UCSD-AML1 (cell line): ENCODE measurements around the gene TMC7.
A peak's percentile ranks its signal among the peaks of the same experiment; 100 is the strongest.

ENCODE experiments used
- DNase-seq: peaks from one replicate; lab custom pipeline; 2025; ENCODE audit not compliant: unreplicated experiment; lab: John Stamatoyannopoulos, UW

Gene TMC7

DNA sequence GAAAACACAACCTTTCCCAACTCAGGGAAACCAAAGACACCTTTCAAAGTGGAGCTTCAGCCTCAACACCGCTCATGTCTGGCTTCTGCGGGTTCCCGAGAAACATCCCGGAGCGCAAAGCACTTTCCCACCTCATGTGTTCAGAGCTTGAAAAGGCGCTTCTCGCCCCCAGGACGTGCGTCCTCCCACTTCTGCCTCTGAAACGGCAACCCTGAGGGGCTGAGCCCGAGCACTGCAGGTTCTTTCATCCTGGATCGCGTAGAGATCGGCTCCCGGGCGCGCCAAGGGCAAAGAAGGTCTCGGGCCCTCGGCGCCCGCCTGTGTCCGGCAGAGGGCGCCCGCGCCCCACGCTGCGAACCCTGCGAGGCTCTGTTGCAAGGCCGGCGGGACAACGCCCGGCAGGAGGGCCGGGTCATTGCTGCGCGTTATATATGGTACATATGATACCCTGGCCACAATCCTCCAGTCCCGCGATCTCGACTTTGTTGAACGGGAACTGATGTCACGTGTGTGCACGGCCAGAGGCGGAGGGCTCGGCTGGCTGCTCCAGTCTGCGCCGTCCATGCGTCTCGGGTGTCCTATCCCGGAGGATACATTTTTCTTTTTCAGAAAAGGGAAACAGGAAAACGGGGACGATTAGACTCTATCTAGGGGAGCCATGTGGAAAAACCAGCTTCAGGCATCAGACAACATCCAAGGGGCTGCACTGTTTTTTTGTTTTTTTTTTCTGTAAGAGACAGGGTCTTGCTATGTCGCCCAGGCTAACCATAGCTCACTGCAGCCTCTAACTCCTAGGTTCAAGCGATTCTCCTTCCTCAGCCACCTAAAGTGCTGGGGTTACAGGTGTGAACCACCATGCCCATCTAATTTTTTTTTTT, 102.8 kb downstream of the TMC7 start:
- peak; percentile 92 for DNase-seq

DNA sequence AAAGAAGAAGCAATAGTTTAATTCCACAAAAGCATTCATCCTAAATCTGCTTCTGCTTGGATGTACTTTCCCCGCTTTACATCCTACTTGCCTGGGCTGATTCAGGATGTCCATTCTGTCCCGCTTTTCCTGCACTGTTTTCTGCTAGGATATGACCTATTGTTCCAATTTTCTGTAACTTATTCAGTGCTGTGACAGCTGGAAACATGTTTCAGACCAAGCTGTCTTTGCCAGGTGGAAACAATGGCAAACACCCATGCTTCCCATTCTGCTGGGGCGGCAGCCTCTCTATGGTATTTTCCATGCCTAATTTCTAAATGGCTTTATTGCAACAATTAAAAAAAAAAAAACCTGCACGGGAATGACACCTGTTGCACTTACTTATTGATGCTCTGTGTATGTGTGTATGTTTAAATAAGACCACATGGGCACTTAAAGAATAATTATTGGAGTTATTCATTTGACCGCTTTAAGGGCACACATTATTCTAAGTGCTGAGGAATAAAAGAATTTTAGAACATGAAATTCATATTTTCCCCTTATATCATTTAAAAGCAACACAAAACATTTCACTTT, 104.7 kb downstream of the TMC7 start:
- DNase-seq, result no peak

DNA sequence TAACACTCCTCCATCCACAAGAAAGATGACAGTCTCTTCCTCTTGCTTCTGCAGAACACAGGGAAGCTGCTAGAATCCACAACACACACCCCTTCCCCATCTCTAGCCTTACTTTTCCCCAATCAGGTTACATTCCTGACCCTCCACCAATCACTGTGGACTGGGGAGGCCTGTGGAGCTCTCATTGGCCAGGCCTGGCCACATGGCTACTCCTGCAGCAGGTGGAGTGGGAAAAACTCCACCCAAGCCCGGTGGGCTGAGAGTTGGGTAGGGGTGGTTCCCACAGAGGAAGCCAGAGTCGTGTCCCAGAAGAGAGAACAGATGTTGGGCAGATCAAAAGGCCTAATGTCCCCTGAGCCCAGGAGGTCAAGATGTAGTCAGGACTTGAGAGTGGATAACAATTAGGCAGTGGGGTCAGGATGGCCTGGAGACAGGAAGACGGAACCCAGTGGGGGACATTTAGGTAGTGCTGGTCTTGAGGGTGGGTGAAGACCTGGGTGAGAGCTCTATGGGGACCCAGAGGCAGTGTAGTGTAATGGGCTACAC, 105.7 kb downstream of the TMC7 start:
- DNase-seq, result no peak

DNA sequence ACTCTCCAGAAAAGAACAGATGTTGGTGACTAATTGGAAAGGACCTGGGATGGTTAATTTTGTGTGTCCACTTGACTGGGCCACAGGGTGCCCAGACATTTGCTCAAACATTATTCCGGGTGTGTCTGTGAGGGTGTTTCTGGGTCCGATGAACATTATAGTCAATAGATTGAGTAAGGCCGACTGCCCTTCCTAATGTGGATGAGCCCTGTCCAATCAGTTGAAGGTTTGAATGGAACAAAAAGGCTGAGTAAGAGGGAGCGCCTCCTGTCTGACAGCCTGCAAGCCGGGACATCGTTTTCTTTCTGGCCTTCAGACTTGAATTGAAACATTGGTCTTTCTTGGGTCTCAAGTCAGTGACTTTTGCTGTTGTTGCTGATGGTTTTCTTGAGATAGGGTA, 107.2 kb downstream of the TMC7 start:
- no peak for DNase-seq

DNA sequence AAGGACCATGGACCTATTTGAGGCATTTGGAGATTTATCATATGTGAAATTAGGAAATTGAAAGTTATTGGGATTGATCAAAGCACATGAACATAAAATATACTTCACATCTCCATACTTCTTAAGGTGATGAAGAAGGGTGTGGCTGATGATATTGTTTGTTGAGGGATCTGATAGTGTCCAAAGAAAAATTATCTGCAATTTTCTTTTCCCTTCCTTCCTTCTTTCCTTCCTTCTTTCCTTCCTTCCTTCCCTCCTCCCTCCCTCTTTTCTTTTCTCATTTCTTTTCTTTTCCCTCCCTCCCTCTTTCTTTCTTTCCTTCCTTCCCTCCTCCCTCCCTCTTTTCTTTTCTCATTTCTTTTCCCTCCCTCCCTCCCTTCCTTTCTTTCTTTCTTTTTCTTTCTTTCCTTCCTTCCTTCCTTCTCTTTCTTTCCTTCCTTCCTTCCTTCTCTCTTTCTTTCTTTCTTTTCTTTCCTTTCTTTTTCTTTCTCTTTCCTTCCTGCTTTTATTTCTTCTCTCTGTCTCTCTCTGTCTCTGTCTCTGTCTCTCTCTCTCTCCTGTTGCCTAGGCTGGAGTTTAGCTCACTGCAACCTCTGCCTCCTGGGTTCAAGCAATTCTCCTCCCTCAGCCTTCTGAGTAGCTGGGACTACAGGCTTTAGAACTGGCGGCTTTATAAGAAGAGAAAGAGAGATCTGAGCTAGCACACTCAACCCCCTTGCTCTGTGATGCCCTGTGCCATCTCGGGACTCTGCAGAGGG, 109.1 kb downstream of the TMC7 start:
- no peak for DNase-seq

DNA sequence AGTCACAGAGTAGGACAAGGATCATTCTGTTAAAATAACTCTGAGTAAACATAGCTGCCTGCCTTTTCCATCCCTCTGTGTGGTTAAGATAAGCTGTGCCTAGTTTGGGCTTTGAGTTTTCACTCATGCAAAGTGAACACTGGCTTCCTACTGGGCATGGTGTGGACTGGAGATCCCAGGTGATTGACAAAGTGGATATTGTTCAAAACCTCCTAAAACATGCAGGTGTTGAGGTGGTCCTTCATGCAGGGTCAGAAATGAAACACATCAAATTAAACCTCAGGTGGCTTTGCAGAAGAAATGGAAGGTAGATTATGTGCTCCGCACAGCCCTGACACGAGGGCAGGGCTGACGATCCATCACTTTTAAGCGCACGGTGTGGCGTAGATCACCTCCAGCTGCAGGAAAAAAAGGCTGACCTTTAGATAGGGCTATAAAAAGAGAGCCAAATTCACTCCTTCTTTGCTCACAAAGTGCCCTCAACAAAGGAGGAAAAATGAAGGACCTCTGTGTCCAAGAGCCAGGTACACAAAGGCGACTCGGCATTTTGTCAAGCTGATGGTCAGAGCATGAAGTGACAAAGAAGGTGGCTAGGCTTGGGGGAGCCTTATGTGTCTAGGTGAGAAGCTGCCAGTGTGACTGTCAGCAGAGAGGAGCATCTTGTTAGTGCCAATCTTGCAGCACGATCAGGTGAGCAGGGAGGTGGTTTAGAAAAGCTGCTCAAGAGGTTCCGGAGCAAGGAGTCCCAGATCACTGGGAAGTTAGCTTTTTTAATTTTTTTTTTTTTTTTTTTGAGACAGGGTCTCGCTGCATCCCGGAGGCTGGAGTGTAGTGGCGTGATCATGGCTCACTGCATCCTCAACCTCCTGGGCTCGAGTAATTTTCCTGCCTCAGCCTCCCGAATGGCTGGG, 110.2 kb downstream of the TMC7 start:
- no peak for DNase-seq

DNA sequence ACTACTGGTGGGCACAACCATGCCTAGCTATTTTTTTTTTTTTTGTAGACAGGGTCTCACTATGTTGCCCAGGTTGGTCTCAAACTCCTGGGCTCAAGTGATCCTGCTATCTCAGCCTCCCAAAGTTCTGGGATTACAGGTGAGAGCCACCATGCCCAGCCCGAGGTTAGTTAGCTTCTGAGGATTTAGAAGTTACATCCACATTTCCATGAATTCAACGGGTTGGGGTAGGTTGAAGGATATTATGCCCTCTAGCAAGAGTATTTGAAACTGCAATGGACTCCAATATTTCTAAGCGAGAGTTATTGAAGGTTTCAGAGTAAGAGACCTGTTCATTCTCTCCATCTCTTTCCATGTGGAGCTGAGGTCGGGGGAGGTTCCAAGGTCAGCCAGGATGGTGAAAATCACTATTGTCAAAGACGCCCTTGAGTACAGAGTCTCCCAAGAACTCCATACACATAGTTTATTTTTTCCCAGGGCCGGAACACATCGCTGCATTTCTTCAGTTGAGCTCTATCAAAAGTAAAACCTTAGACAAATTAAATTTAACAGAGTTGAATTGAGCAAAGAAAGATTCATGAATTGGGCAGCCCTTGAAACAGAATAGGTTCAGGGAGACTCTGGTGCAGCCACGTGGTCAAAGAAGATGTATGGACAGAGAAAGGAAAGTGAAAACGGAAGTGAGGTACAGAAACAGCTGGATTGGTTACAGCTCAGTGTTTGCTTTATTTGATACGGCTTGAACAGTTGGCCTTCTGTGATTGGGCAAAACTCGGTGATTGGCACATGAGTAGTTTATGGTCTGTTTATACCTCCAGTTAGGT, 111.0 kb downstream of the TMC7 start:
- no peak for DNase-seq

DNA sequence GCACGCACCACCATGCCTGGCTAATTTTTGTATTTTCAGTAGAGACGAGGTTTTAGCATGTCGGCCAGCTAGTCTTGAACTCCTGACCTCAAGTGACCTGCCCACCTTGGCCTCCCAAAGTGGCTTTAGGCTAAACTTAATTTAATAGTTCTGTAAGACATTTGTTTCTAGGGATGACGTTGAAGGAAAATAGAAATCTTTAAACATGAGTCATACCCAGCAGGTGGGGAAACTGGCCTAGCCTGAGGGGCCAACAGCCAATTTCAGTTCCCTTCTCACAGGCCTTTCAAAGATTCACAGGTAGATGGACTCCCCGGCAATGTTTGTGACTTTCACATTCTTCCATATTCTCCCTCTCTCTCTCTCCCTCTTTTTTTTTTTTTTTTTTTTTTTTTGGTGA, 111.9 kb downstream of the TMC7 start:
- DNase-seq, result no peak

DNA sequence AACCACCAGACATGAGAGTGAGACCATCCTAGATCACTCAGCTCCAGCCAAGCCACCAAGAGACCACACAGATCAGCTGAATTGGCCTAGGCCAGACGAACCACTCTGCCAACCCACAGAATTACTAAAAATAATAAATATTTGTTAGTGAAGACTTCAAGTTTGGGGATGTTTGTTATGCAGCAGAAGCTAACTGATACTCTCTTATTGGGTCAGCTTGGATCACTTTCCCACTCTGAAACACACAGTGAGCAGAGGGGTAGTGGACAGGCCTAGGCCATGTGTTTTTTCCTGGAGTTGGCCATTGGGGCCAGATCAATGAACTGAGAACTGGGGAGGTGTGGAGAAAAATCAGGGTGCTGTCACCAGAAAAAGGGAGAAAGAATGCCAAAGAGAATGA, 114.4 kb downstream of the TMC7 start:
- no peak for DNase-seq

DNA sequence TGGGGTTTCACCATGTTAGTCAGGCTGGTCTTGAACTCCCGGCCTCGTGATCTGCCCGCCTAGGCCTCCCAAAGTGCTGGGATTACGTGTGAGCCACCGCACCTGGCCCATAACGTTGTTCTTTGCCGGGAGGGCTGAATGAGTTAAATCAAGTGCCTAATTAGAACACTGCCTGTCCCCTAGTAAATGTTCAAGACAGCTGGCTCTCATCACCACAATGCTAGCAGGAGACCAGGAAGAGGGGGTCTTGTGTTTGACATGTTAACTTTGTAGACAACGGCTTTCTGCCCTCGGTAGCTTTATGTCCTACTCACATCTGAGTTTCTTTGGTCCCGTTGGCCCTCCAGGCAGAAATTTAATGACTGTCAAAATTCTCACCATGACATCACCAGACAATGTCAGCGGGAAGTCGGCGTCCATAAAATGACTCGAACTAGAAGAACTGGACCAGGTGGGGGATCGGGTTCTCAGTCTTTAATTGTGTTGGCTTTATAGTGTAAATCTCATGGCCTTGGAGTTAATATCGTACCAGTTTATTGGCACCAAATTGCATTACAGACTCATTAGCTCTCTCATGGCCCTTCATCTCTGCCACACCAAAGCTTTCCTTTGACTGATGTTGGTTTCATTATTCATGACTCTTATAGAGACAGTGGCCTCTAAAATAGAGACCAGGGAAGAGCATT, 118.6 kb downstream of the TMC7 start:
- no peak for DNase-seq

DNA sequence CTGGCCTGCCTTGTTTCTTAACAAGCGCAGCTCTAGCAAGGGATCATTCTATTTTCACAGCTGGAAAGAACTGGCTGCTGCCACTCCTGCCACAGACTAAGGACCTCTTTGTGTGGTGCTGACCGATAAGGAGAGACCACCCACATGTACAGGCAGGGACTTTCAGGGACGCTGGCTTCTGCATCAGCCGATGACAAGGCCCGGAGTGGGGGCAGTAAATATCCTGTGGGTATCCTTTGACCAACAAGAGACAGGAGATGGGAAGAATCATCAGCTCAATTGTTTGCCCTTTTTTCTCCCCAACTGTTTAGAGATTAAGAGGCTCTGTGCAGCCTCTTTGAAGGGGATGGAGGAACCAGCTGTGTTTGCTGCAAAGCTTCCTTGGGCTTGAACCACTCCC, 120.9 kb downstream of the TMC7 start:
- no peak for DNase-seq

DNA sequence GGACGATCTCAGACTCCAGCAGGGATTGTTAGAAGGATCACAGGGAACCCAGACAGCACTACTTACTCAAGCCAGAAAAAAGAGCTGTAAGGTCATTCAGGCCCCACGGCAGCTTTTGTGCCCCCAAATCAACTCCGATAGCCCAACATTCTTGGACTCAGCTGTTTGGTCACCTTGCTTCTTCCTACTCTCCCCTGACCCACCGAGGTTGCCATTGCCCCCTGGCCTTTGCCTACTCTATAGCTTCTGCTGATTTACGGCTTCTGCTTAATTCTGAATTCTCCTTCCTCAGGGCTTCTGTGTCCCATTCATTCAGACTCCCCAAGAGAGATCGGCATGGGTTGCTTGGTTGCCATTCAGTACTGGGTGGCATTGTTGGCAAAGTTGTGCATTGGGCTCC, 121.4 kb downstream of the TMC7 start:
- no peak for DNase-seq

DNA sequence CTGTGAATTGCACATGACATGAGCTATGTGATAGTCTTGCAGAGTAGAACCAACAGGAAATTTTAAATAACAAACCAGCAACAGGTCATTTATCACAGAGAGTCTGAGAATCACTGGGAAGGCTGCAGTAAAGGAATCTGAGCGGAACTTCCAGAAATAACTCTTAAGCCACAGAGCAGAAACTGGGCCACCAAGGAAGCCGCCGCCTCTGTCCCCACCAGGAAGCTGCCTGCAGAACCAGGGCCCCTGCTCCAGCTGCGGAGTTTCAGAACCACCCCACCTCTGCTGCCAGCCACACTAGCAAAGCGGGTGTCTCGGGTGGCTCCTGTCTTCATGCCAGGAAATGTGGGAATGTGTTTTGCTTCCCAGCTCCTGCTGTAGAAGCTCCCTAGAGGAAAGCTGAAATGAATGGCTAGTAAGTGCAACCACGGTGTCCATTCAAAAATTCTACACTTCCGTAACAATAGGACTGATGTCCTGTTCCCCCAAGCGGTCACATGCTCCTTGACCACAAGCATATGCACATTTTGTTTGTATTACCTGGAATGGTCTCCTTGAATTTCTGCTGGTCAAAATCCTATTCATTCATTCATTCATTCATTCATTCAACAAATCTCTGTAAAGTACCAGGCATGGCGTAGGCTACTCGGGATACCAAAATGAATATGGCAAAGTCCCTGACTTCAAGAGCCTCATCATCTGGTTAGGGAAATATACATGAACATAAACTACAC, 122.3 kb downstream of the TMC7 start:
- DNase-seq, result peak; percentile 37

DNA sequence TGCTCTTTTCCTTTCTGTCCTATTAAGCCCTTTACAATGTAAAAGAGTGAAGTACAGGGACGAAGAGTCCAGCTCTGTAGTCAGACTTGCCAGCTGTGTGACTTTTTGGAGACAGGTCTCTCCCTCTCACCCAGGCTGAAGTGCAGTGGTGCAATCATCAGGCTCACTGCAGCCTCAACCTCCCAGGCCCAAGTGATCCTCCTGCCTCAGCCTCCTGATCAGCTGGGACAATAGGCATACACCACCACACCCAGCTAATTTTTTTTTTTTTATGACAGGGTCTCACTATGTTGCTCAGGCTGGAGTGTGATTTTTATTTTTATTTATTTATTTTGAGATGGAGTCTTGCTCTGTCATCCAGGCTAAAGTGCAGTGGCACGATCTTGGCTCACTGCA, 122.9 kb downstream of the TMC7 start:
- DNase-seq, result no peak

DNA sequence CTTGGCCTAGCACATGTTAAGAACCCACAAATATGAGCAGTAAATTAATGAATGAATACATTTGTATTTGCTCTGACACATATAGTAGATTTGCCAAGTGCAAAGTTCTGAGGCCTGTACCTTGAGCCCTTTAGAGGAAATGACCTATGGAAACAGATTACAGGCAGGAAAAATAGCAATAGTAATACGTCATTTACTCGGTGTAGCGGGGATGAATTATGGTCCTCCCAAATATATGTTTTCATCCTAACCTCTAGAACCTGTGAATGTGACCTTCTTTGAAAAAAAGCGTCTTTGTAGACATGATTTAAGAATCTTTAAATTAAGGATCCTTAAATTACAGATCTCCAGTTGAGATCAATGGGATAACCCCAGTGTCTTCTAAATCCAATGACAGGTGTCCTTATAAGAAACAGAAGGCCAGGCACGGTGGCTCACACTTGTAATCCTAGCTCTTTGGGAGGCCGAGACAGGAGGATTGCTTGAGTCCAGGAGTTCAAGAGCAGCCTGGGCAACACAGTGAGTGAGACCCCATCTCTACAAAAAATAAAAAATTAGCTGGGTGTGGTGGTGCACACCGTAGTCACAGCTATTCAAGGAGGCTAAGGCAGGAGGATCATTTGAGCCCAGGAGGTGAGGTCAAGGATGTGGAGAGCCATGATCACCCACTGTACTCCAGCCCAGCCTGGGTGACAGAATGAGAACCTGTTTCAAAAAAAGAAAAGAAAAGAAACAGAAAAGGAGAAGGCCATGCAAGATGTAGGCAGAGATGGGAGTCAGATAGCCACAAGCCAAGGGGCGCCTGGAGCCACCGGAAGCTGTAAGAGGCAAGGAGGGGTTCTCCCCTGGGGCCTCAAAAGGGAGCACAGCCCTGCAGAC, 124.9 kb downstream of the TMC7 start:
- DNase-seq, result no peak

DNA sequence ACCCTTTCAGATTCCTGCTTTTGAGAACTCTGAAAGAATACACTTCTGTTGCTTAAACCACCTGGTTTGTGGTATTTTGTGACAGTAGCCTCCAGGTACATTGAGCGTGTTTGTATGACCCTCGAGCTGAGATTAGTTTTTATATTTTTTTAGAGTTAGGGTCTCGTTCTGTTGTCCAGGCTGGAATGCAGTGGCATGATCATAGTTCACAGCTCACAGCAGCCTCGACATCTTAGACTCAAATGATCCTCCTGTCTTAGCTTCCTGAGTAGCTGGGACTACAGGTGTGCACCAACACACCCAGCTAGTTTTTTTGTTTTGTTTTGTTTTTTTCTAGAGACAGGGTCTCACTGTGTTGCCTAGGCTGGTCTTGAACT, 125.5 kb downstream of the TMC7 start:
- no peak for DNase-seq

DNA sequence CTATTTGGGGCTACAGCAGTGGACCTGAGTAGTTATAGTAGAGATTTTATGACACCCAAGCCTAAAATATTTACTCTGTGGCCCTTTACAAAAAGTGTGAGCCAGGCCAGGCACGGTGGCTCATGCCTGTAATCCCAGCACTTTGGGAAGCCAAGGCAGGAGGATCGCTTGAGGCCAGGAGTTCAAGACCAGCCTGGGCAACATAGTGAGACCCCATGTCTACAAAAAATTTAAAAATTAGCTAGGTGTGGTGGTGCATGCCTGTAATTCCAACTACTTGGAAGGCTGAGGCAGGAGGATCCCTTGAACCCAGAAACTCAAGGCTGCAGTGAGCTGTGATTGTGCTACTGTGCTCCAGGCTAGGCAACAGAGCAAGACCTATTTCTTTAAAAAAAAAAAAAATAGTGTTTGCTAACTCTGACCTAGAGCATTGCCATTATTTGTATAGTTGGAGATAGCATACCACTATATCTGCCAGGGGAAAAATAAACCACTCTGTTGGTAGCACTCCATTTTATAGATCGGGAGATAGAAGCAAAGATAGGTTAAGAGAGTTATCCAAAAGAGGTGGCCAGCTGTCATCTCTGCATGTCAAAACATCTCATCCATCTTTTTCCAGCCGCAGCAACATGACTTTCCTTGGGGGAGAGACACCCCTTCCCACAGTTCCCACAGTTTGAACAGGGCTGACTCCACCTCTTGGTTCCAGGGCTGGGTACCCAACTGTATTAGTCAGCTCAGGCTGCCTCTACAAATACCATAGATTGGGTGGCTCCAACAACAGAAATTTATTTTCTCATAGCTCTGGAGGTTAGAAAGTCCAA, 127.0 kb downstream of the TMC7 start:
- DNase-seq, result no peak
